ENCODE data around the gene CBR4. TPM values are rescaled to one million over a fixed set of nuclear protein-coding genes. Genes with fewer than 3 reads are reported as not detected.
"Not testable (repeated sequence)": the region's sequence is repeated elsewhere in the genome, so short reads cannot be mapped to it uniquely, and the experiment has no call there.

The CBR4 gene
- total and polyA plus RNA-seq, 3 experiments from 2014 or later = 5.7 to 17.1 (median 14.2) TPM

DNA sequence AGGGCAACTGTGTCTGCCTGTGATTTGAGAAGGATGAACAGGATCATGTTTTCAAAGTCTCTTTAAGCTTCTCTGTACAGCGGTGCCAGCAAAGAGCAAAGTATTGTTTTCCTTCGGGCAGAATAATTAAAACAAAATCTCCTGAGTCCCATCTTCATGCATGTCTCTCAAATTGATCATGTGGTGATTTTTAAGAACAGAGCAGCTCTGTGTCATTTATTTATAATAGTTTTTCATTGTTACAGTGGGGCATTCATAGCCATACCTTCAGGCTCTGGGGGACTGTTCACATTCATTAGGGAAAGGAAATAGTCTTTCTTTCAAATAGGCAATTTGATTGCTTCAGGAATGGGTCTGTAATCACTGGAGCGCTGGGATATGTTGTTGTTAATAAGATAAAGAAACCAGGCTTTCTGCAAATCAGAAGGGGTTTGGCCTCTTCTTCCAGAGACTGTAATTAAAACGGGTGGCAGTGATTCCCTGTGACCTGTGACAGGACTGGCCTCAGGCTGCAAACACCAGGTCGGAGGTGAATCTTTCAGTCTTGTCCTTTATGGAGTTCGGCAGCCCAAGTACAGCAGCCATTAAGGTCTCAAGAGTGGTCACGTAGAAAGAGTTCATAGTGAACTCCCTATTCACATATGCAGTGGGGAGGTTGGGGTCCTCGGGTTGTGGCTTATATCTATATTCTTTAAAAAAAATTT, 29.3 kb upstream of the CBR4 start:
- Histone ChIP-seq H3K4me1 (ENCODE audit: insufficient read depth, low read length) (no peaks in the 10 kb centered on the region), H3K36me3 (ENCODE audit: insufficient read depth, low read length) (no peaks in the 10 kb centered on the region), H3K4me3 (ENCODE audit: low read length) (no peak overlapping the region), H3K9me3 (ENCODE audit: low read length) (no peaks in the 10 kb centered on the region), H3K27me3 (ENCODE audit: insufficient read depth, low read length, poor library complexity, severe bottlenecking) (no peaks in the 10 kb centered on the region), H3K27ac (ENCODE audit: low read depth, low read length) (no peak overlapping the region)
- ChIA-PET POLR2A (no interaction called here), CTCF (interaction anchor here (1.3 kb wide), 1 partner anchor 9 kb away, joined by 3 read pairs; no protein-coding TSS in a partner anchor)
- Mint-ChIP-seq H3K4me3 (no peak overlapping the region), H3K9me3 (no peaks in the 10 kb centered on the region), H3K27ac (no peak overlapping the region), H3K4me1 (no peaks in the 10 kb centered on the region), H3K36me3 (no peaks in the 10 kb centered on the region), H3K27me3 (peaks cover 6 to 11% of the 10 kb centered on the region in 2 donors)
- no peak for DNase-seq

DNA sequence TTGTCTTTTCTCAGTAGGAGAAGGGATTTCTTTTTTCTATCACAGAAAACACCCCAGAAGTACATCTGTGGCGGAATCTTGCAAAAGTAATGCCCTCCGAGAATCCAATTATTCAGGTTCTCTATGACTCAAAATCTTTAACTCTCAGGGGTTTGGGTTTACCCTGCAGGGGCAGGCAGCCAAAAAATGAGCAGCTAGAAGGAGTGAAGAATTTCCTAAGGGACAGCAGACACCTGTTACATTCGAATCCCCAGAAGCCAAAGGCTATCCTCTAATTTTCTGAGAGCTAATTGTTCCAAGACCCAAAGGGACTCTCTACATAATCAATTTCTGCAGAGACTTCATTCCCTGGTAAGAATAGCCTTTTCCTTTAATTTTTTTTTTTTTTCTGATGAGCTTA, 27.5 kb upstream of the CBR4 start:
- CTCF ChIA-PET = no interaction called here
- DNase-seq = no peak
- Histone ChIP-seq H3K4me3 (ENCODE audit: low read length) (no peak overlapping the region), H3K4me1 (ENCODE audit: insufficient read depth, low read length) (no peaks in the 10 kb centered on the region), H3K27ac (ENCODE audit: low read depth, low read length) (no peak overlapping the region), H3K27me3 (ENCODE audit: insufficient read depth, low read length, poor library complexity, severe bottlenecking) (no peaks in the 10 kb centered on the region), H3K9me3 (ENCODE audit: low read length) (no peaks in the 10 kb centered on the region), H3K36me3 (ENCODE audit: insufficient read depth, low read length) (no peaks in the 10 kb centered on the region)
- Mint-ChIP-seq H3K9me3 (no peaks in the 10 kb centered on the region), H3K27ac (no peak overlapping the region), H3K36me3 (no peaks in the 10 kb centered on the region), H3K27me3 (peaks cover 6 to 9% of the 10 kb centered on the region in 2 donors), H3K4me1 (no peaks in the 10 kb centered on the region), H3K4me3 (no peak overlapping the region)
- POLR2A ChIA-PET = no interaction called here

DNA sequence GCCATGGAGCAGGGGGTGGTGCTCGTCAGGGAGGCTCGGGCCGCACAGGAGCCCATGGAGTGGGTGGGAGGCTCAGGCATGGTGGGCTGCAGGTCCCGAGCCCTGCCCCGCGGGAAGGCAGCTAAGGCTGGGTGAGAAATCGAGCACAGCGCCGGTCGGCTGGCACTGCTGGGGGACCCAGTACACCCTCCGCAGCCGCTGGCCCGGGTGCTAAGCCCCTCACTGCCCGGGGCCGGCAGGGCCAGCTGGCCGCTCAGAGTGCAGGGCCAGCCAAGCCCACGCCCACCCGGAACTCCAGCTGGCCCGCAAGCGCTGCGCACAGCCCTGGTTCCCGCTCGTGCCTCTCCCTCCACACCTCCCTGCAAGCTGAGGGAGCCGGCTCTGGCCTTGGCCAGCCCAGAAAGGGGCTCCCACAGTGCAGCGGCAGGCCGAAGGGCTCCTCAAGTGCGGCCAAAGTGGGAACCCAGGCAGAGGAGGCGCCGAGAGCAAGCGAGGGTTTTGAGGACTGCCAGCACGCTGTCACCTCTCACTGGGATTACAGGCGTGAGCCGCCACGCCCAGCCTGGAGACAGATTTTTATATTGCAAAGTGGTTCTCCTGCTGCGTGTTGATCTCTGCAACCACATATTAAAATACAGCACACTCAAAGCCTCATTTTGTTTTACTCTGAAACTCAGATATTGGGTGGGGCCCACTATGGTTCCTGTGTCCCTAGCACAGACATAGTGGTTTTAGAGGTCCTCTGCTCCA, 26.0 kb upstream of the CBR4 start:
- H3K27me3 Mint-ChIP-seq; H3K27ac ChIP-seq (ENCODE audit: low read depth, low read length); H3K9me3 ChIP-seq (ENCODE audit: low read length); POLR2A ChIA-PET; H3K4me3 ChIP-seq (ENCODE audit: low read length); H3K36me3 Mint-ChIP-seq; H3K36me3 ChIP-seq (ENCODE audit: insufficient read depth, low read length); H3K27me3 ChIP-seq (ENCODE audit: insufficient read depth, low read length, poor library complexity, severe bottlenecking); DNase-seq; H3K4me1 Mint-ChIP-seq; H3K4me3 Mint-ChIP-seq; H3K9me3 Mint-ChIP-seq; H3K27ac Mint-ChIP-seq; CTCF ChIA-PET; H3K4me1 ChIP-seq (ENCODE audit: insufficient read depth, low read length): not testable (repeated sequence)

DNA sequence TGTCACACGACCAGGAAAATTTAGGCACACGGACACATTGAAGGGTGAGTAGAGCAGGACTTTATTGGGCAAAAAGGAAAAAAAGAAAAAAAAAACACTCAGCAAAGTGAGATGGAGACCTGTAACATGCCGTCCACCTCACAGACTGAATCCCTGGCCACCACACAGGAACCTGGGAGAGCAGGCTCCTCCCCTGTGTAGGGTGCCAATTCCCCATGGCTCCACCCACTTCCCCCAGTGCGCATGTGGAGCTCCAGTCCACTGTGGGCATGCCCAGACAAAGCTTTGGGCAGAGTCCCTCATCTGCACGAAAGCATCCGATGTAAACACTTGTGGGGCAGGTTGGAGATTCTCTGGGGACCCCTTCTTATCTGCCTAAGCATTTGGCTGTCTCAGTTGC, 23.6 kb upstream of the CBR4 start:
- no peaks in the 10 kb centered on the region for H3K4me1 ChIP-seq (ENCODE audit: insufficient read depth, low read length)
- H3K36me3 ChIP-seq (ENCODE audit: insufficient read depth, low read length) = no peaks in the 10 kb centered on the region
- no peaks in the 10 kb centered on the region for H3K9me3 ChIP-seq (ENCODE audit: low read length)
- no peak overlapping the region for H3K27ac ChIP-seq (ENCODE audit: low read depth, low read length)
- H3K9me3 Mint-ChIP-seq = no peaks in the 10 kb centered on the region
- no peak overlapping the region for H3K4me3 ChIP-seq (ENCODE audit: low read length)
- CTCF ChIA-PET = no interaction called here
- no peak for DNase-seq
- no peaks in the 10 kb centered on the region for H3K36me3 Mint-ChIP-seq
- H3K27ac Mint-ChIP-seq = no peak overlapping the region
- peaks cover 4 to 15% of the 10 kb centered on the region in 2 donors for H3K27me3 Mint-ChIP-seq
- POLR2A ChIA-PET = no interaction called here
- H3K27me3 ChIP-seq (ENCODE audit: insufficient read depth, low read length, poor library complexity, severe bottlenecking) = no peaks in the 10 kb centered on the region
- no peak overlapping the region for H3K4me3 Mint-ChIP-seq
- H3K4me1 Mint-ChIP-seq = no peaks in the 10 kb centered on the region

DNA sequence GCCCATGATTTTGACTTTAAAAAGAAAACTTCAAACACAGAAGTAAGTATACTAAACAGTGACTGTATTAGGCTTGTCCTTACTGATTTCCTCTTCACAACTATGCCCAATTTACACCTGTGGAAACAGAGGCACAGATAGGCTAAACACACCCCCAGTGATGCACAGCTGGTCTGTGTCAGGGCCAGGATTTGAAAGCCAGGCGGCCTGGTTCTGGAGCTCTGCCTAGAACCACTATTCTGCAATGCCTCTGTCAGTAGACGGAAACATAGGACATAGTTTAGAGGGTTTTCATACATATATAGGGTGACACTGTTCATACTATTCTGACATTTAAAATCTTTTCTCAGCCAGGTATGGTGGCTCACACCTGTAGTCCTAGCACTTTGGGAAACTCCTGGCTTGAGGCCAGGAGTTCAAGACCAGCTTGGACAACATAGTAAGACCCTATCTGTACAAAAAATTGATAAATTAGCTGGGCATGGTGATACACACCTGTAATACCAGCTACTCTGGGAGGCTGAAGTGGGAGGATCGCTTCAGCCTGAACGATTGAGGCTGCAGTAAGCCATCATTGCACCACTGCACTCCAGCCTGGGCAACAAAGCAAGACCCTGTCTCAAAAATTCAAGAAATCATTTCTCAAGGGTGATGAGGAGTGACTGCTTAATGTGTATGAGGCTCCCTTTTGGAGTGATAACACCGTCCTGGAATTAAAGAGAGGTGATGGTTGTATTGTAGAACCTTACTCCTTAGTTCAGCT, 23.0 kb upstream of the CBR4 start:
- CTCF ChIA-PET = no interaction called here

DNA sequence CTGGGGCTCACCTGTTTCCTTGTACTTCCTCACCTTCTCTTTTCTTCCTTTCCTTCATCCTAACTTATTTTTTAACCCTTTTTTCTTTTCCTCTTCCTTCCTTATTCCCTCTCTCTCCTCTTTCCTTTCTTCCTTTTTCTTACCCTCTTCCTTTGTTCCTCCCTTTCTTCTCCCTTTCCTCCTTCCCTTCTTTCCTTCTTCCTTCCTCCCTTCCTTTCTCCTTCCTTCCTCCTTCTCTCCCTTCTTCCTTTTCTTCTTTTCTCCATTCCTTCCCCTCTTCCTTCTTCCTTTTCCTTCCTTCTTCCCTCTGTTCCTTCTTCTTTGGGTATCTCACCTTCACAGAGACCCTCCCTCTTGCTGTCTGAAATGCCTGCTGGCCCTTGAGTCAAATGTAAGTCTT, 22.1 kb upstream of the CBR4 start:
- H3K27me3 ChIP-seq (ENCODE audit: insufficient read depth, low read length, poor library complexity, severe bottlenecking) = no peaks in the 10 kb centered on the region
- no peaks in the 10 kb centered on the region for H3K36me3 Mint-ChIP-seq
- H3K9me3 Mint-ChIP-seq = no peaks in the 10 kb centered on the region
- H3K4me3 ChIP-seq (ENCODE audit: low read length) = no peak overlapping the region
- H3K4me1 Mint-ChIP-seq = no peaks in the 10 kb centered on the region
- peaks cover 4 to 26% of the 10 kb centered on the region in 2 donors for H3K27me3 Mint-ChIP-seq
- H3K36me3 ChIP-seq (ENCODE audit: insufficient read depth, low read length) = no peaks in the 10 kb centered on the region
- no peak overlapping the region for H3K4me3 Mint-ChIP-seq
- DNase-seq = no peak
- no peaks in the 10 kb centered on the region for H3K9me3 ChIP-seq (ENCODE audit: low read length)
- no peak overlapping the region for H3K27ac Mint-ChIP-seq
- H3K4me1 ChIP-seq (ENCODE audit: insufficient read depth, low read length) = no peaks in the 10 kb centered on the region
- POLR2A ChIA-PET = no interaction called here
- CTCF ChIA-PET = no interaction called here
- H3K27ac ChIP-seq (ENCODE audit: low read depth, low read length) = no peak overlapping the region

More for the DNA sequence above, 23.0 kb upstream of the CBR4 start:
- no peaks in the 10 kb centered on the region for H3K27me3 ChIP-seq (ENCODE audit: insufficient read depth, low read length, poor library complexity, severe bottlenecking)
- no peaks in the 10 kb centered on the region for H3K9me3 ChIP-seq (ENCODE audit: low read length)
- POLR2A ChIA-PET = no interaction called here
- no peaks in the 10 kb centered on the region for H3K36me3 ChIP-seq (ENCODE audit: insufficient read depth, low read length)
- H3K27me3 Mint-ChIP-seq = peaks cover 4 to 17% of the 10 kb centered on the region in 2 donors
- DNase-seq = no peak
- H3K4me3 Mint-ChIP-seq = no peak overlapping the region
- no peaks in the 10 kb centered on the region for H3K36me3 Mint-ChIP-seq
- no peaks in the 10 kb centered on the region for H3K9me3 Mint-ChIP-seq
- no peak overlapping the region for H3K4me3 ChIP-seq (ENCODE audit: low read length)
- no peak overlapping the region for H3K27ac Mint-ChIP-seq
- H3K4me1 ChIP-seq (ENCODE audit: insufficient read depth, low read length) = no peaks in the 10 kb centered on the region
- H3K4me1 Mint-ChIP-seq = no peaks in the 10 kb centered on the region
- no peak overlapping the region for H3K27ac ChIP-seq (ENCODE audit: low read depth, low read length)

DNA sequence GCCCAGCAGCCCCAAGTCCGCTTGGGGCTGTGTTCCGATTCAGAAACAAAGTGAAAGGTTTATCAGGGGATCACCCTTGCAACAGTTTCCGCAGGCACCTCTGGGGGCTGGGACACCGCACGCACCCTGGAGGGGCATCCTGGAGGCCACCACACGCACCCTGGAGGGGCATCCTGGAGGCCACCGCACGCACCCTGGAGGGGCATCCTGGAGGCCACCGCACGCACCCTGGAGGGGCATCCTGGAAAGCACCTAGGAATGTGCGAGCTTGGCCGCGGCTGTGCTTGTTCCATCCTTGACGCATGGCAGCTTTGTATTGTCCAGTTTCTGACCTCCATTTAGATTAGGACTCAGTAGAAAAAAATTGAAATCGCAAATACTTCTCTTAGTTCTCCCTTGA, 21.3 kb upstream of the CBR4 start:
- CTCF ChIA-PET = no interaction called here
- no peaks in the 10 kb centered on the region for H3K4me1 ChIP-seq (ENCODE audit: insufficient read depth, low read length)
- Mint-ChIP-seq H3K36me3 (no peaks in the 10 kb centered on the region), H3K4me3 (no peak overlapping the region), H3K27ac (no peak overlapping the region), H3K9me3 (no peaks in the 10 kb centered on the region), H3K27me3 (peaks cover 4 to 30% of the 10 kb centered on the region in 2 donors), H3K4me1 (no peaks in the 10 kb centered on the region)
- H3K9me3 ChIP-seq (ENCODE audit: low read length) = no peaks in the 10 kb centered on the region
- no peak overlapping the region for H3K4me3 ChIP-seq (ENCODE audit: low read length)
- no peak for DNase-seq
- H3K36me3 ChIP-seq (ENCODE audit: insufficient read depth, low read length) = no peaks in the 10 kb centered on the region
- POLR2A ChIA-PET = no interaction called here
- no peak overlapping the region for H3K27ac ChIP-seq (ENCODE audit: low read depth, low read length)
- no peaks in the 10 kb centered on the region for H3K27me3 ChIP-seq (ENCODE audit: insufficient read depth, low read length, poor library complexity, severe bottlenecking)

DNA sequence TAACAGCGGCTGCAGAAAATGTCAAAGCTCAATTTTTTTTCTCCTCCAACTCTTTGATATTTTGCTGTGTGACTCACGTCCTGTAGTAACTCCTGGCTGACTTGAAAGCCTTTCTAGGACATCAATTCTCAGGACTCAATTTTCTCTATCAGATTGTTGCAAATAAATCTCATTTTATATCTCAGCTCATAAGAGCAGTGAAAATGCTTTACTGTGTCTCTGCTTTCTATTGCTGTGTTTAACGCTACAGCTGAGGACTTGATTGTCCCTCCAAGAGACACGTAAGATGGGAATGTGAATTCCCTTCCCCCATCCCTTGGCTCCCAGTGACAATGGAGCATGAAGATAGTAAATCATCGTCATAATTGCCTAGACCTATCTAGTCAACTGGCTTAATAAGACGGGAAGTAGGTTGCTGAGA, 20.5 kb upstream of the CBR4 start:
- H3K27ac Mint-ChIP-seq = no peak overlapping the region
- H3K9me3 Mint-ChIP-seq = no peaks in the 10 kb centered on the region
- no peaks in the 10 kb centered on the region for H3K4me1 Mint-ChIP-seq
- H3K27ac ChIP-seq (ENCODE audit: low read depth, low read length) = no peak overlapping the region
- no peaks in the 10 kb centered on the region for H3K4me1 ChIP-seq (ENCODE audit: insufficient read depth, low read length)
- H3K36me3 ChIP-seq (ENCODE audit: insufficient read depth, low read length) = no peaks in the 10 kb centered on the region
- DNase-seq = no peak
- no peak overlapping the region for H3K4me3 ChIP-seq (ENCODE audit: low read length)
- H3K36me3 Mint-ChIP-seq = no peaks in the 10 kb centered on the region
- H3K9me3 ChIP-seq (ENCODE audit: low read length) = no peaks in the 10 kb centered on the region
- no peak overlapping the region for H3K4me3 Mint-ChIP-seq
- H3K27me3 Mint-ChIP-seq = peaks cover 5 to 37% of the 10 kb centered on the region in 2 donors
- ChIA-PET CTCF (interaction anchor here (0.7 kb wide), 1 partner anchor 9 kb away, joined by 3 read pairs; no protein-coding TSS in a partner anchor), POLR2A (no interaction called here)
- H3K27me3 ChIP-seq (ENCODE audit: insufficient read depth, low read length, poor library complexity, severe bottlenecking) = no peaks in the 10 kb centered on the region
